Astrocyte of the spinal cord (primary cell): ENCODE results near the gene MSX2.

Experiments used
- DNase-seq: peaks from one replicate; pipeline ENCODE4 v3.0.0; 2011; ENCODE audit warnings: low read depth, low spot score
- H3K4me3 ChIP-seq: 2 replicates; pipeline ENCODE4 v1.5.1; 2011; ENCODE audit warnings: low read depth, mild to moderate bottlenecking, low read length, moderate library complexity
- in situ Hi-C: cut with HindIII; loops from 2 replicates; pipeline ENCODE4 v1.10.0; 2017; ENCODE audit warnings: low sequenced_read_pairs
- TF ChIP-seq, protein P1 (sequence below): IDR thresholded peaks from 2 replicates; pipeline ENCODE4 v1.5.1; 2012; ENCODE audit warnings: low read depth, mild to moderate bottlenecking, low read length, inconsistent platforms

MSX2 gene

DNA sequence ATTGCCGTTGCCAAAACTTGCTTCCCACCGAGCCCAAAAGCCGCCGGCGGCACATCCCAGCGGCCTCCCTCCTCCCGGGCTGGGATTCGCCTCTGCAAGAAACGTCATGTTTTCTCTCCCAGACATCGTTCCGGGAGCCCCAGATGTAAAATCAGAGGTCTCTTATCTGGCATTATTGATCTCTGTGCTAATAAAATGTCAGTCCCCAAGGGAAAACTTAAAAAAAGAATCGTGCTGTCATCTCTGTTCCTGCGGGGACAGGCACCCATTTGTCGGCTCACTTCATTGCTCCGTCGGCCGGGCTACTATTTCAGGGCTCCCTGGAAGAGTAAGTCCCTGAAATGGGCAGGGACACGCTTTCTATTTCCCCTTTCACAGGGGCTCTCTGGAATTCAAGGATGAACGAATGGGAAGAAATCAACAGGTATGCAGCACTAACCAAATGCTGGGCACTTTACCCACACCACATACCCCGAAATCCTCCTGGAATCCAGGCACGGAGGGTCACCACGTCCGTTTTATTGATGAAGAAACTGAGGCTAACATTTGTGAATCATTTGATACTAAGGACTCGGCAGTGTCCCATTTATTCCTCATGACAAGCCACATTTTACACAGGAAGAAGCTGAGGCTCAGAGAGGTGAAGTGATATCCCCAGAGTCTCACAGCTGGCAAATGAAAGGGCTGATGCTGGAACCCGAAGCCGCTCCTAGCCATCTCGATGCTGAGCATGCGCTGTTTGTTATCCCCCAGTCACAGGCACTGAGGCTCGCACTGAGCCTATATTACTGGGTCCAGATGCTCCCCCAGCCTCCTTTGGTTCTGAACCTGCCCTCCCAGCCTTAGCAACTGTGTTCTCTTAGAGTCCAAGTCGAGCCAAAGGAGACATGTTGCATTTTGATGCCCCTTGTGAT lies 35.7 kb upstream of the MSX2 start:
- TF ChIP-seq, protein P1, sequence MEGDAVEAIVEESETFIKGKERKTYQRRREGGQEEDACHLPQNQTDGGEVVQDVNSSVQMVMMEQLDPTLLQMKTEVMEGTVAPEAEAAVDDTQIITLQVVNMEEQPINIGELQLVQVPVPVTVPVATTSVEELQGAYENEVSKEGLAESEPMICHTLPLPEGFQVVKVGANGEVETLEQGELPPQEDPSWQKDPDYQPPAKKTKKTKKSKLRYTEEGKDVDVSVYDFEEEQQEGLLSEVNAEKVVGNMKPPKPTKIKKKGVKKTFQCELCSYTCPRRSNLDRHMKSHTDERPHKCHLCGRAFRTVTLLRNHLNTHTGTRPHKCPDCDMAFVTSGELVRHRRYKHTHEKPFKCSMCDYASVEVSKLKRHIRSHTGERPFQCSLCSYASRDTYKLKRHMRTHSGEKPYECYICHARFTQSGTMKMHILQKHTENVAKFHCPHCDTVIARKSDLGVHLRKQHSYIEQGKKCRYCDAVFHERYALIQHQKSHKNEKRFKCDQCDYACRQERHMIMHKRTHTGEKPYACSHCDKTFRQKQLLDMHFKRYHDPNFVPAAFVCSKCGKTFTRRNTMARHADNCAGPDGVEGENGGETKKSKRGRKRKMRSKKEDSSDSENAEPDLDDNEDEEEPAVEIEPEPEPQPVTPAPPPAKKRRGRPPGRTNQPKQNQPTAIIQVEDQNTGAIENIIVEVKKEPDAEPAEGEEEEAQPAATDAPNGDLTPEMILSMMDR = no peak
- no peak for DNase-seq
- in situ Hi-C loops = no loop called here
- no peak overlapping the region for H3K4me3 ChIP-seq

DNA sequence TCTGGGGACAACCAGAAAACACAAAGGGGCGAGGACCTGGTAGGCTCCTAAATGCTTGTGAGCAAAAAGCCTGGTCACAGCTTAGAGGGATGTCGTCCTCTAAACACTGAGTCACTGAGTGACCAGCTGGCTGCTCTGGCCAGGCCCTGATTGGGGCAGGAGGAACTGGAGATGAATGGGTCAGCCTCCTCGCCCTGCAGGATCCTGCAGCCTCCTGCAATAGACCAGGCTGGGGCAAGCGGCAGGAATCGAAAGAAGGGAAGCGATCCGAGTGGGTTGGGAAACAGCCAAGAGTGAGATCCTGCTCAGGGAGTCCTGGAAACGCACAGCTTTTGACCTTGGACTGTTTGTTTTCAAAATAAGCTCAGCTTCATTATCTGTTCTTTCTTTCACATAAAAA lies 34.1 kb upstream of the MSX2 start:
- no peak for DNase-seq
- in situ Hi-C loops = no loop called here

DNA sequence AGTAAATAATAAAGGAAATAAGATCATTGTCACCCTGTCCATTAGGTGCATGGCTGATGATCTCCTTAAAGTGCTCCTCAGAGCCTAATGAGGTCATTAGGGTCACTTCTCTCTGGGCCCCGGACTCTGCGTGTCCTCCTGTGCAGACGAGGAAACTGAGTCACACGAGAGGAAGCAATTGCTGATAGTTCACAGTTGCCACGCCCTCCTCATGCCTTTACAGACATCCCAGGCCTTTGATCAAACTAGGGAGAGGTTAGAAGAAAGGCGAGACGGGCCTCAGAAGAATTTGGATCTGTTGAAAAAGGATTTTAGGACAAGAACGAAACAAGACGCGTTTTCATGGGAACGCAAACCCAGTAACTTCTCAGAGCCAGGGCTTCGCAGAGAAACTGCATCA lies 32.0 kb upstream of the MSX2 start:
- no peak overlapping the region for H3K4me3 ChIP-seq
- no peak for DNase-seq
- in situ Hi-C loops = no loop called here
- TF ChIP-seq, protein P1 = no peak

More for the DNA sequence above, 34.1 kb upstream of the MSX2 start:
- no peak overlapping the region for H3K4me3 ChIP-seq
- TF ChIP-seq, protein P1 = no peak

DNA sequence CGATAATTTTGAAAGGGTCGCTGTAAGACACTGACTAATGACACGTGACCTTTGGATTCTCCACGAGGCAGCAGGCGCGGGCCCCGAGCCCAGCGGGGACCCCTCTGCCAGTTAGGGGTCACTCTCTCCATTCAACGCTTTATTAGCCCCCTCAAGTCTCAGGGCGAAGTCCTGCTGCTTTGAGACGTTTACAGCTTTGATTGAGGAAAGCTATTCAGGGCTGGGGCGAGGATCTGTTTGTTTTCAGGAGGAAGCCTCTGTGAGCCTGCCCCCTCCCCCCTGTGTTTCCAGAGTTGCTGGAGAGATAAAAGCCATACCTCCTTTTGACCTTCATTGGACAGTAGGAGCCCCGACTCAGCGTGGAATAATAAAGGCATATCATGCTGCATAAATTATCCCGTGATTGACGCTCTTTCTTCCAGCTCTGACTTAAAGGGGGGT lies 31.4 kb upstream of the MSX2 start:
- DNase-seq = no peak
- in situ Hi-C loops = no loop called here
- H3K4me3 ChIP-seq = no peak overlapping the region
- TF ChIP-seq, protein P1 = no peak

DNA sequence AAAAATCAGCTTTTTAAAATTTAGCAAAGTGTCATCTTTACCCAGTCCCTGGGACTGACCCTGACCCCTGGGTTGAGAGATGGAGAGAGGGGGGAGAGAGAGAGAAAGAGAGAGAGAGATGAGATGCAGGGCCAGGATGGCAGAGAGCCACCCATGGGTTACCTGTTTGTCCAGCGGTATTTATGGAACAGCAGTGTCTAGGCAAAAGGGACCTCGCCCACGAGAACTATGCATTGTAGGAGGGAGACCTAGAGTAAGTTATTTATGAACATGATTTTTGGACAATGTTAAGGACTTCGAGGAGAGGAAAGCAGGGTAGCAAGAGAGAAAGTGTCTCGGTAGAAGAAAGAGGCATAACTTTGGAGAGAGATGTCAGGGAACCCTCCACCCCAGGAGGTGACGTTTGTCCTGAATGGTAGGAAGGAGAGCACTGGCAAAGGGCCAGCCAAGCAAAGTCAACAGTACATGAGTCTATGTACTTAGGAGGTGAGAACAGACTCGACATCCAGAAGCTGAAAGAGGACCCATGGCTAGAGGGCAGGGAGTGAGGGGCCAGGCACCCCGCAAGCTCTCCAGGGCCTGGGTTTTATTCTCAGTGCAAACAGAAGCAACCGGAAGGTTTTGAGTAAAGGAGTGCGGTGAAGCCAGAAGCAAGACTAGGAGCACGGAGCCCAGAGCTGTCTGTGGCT lies 30.5 kb upstream of the MSX2 start:
- TF ChIP-seq, protein P1 = no peak
- DNase-seq = no peak
- in situ Hi-C loops = no loop called here
- H3K4me3 ChIP-seq = no peak overlapping the region

DNA sequence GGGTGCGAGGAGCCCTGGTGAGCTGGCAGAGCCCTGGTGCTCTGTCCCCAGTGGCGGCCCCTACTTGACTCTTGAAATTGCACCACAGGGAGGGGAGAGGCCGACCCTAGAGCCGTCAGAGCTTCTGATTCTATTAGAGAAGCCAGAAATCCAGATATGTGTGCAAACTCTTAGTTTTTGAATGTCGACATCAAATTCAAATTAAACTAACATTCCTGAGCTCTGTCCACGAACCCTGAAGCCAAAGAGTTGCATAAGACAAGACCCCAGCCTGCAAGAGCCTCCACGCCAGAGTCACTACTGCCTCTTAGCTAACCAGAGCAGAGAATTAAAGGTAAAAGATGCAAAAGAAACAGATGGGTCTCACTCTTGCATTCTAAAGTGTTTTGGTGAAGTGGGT lies 29.8 kb upstream of the MSX2 start:
- in situ Hi-C loops = no loop called here
- DNase-seq = no peak
- TF ChIP-seq, protein P1 = no peak
- no peak overlapping the region for H3K4me3 ChIP-seq
